ENCODE results near the gene NLRC5.

DNA sequence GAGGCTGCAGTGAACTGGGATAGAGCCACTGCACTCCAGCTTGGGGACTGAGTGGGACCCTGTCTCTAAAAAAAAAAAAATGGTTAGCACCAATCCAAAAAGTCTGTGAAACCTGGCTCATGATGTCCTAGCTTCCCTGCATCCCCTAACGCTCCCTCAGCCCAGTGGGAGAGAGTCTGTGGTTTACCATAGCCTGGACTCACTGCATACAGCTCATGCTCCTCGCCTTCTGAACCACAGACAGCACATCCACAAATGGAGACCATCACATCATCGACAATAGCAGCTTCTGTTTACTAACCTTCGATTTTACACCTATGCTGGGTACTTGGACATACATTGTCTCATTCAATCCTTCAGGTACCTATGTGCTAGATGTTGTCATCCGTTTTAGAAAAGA lies 43.6 kb downstream of the NLRC5 start:
- TF ChIP-seq, protein P1, sequence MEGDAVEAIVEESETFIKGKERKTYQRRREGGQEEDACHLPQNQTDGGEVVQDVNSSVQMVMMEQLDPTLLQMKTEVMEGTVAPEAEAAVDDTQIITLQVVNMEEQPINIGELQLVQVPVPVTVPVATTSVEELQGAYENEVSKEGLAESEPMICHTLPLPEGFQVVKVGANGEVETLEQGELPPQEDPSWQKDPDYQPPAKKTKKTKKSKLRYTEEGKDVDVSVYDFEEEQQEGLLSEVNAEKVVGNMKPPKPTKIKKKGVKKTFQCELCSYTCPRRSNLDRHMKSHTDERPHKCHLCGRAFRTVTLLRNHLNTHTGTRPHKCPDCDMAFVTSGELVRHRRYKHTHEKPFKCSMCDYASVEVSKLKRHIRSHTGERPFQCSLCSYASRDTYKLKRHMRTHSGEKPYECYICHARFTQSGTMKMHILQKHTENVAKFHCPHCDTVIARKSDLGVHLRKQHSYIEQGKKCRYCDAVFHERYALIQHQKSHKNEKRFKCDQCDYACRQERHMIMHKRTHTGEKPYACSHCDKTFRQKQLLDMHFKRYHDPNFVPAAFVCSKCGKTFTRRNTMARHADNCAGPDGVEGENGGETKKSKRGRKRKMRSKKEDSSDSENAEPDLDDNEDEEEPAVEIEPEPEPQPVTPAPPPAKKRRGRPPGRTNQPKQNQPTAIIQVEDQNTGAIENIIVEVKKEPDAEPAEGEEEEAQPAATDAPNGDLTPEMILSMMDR (IDR thresholded peaks at IDR 0.05) = no peak
- TF ChIP-seq POLR2A (IDR thresholded peaks at IDR 0.05) = no peak
- no peak for TF ChIP-seq EP300 (IDR thresholded peaks at IDR 0.05)

All from tibial nerve (tissue), 4 donors.